ENCODE results near the gene MYH1.

DNA sequence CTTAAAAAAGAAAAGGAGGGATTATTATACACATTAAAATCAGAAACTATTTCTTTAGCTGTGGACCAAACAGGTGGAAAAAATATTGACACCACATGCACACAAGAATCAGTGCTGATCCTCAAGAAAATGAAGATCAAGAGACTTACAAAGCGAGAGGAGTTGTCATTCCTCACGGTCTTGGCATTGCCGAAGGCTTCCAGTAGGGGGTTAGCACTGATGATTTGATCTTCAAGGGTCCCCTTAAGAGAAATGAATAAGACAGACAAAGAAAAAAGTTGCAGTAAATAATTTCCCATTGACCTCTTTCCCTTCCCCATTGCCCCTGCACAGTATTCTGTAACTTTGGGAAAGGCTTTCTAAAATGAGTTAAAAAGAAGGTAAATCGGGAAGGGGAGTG is 54.9 kb downstream of the MYH1 start:
- TF ChIP-seq, protein P1, sequence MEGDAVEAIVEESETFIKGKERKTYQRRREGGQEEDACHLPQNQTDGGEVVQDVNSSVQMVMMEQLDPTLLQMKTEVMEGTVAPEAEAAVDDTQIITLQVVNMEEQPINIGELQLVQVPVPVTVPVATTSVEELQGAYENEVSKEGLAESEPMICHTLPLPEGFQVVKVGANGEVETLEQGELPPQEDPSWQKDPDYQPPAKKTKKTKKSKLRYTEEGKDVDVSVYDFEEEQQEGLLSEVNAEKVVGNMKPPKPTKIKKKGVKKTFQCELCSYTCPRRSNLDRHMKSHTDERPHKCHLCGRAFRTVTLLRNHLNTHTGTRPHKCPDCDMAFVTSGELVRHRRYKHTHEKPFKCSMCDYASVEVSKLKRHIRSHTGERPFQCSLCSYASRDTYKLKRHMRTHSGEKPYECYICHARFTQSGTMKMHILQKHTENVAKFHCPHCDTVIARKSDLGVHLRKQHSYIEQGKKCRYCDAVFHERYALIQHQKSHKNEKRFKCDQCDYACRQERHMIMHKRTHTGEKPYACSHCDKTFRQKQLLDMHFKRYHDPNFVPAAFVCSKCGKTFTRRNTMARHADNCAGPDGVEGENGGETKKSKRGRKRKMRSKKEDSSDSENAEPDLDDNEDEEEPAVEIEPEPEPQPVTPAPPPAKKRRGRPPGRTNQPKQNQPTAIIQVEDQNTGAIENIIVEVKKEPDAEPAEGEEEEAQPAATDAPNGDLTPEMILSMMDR (IDR thresholded peaks at IDR 0.05; ENCODE audit: insufficient read depth, low read length, poor library complexity, severe bottlenecking) = no peak
- no peak for TF ChIP-seq EZH2phosphoT487 (conservative IDR thresholded peaks at IDR 0.05; ENCODE audit: low read length)
